NCI-H2171 (cell line): Measurements from ENCODE around the gene CHPT1.

ENCODE experiments used
- DNase-seq: peaks from one replicate; lab custom pipeline; 2025; lab: John Stamatoyannopoulos, UW

CHPT1 gene

GRCh38 chr12:101763246-101763931 is 65.9 kb downstream of the CHPT1 start:
- DNase-seq, result no peak

- no peak for DNase-seq
These were observed 66.8 kb downstream of the CHPT1 start for GRCh38 chr12:101764051-101764792.

- no peak for DNase-seq
These were observed 70.1 kb downstream of the CHPT1 start for GRCh38 chr12:101767537-101767936.

- no peak for DNase-seq
These were observed 71.3 kb downstream of the CHPT1 start for GRCh38 chr12:101768781-101769180.

GRCh38 chr12:101769865-101770264 is 72.4 kb downstream of the CHPT1 start:
- no peak for DNase-seq

- DNase-seq, result no peak
These were observed 74.8 kb downstream of the CHPT1 start for GRCh38 chr12:101772012-101772775.

- DNase-seq, result peak; percentile 19
These were observed 76.3 kb downstream of the CHPT1 start for GRCh38 chr12:101773650-101774162.

- no peak for DNase-seq
These were observed 78.4 kb downstream of the CHPT1 start for GRCh38 chr12:101775816-101776215.

- DNase-seq, result no peak
These were observed 80.0 kb downstream of the CHPT1 start for GRCh38 chr12:101777485-101777884.

- DNase-seq, result no peak
These were observed 80.5 kb downstream of the CHPT1 start for GRCh38 chr12:101777978-101778377.
